Stomach smooth muscle (tissue), 2 donors: ENCODE measurements around the gene LSM11.
A peak's percentile ranks its signal among the peaks of the same experiment; 100 is the strongest.
"Not testable (repeated sequence)": the region's sequence is repeated elsewhere in the genome, so short reads cannot be mapped to it uniquely, and the experiment has no call there.

Source experiments
- H3K27ac ChIP-seq: one replicate; pipeline ENCODE4 v1.7.0; 2013; ENCODE audit warnings: mild to moderate bottlenecking, low read length, inconsistent platforms
- H3K27me3 ChIP-seq, 2 donors: one replicate each; pipeline ENCODE4 v1.7.0; 2013; ENCODE audit warnings: low read length in 2 of 2; ENCODE audit not compliant: insufficient read depth in 2 of 2, control insufficient read depth in 1 of 2
- H3K36me3 ChIP-seq, 2 donors: one replicate each; pipeline ENCODE4 v1.7.0; 2013; ENCODE audit warnings: low read length in 2 of 2; ENCODE audit not compliant: control insufficient read depth in 2 of 2, insufficient read depth in 2 of 2
- H3K4me1 ChIP-seq: one replicate; pipeline ENCODE4 v1.7.0; 2013; ENCODE audit warnings: low read length; ENCODE audit not compliant: control insufficient read depth, insufficient read depth
- H3K4me3 ChIP-seq, 2 donors: one replicate each; pipeline ENCODE4 v1.7.0; 2013; ENCODE audit warnings: low read length in 2 of 2
- H3K9ac ChIP-seq, 2 donors: one replicate each; pipeline ENCODE4 v1.7.0; 2013; ENCODE audit warnings: low read length in 2 of 2, mild to moderate bottlenecking in 1 of 2
- H3K9me3 ChIP-seq, 2 donors: one replicate each; pipeline ENCODE4 v1.7.0; 2013; ENCODE audit warnings: low read length in 2 of 2; ENCODE audit not compliant: control insufficient read depth in 2 of 2
- donor health status: healthy.
- donor health status: Pancreatic carcinoma.

LSM11 gene

DNA sequence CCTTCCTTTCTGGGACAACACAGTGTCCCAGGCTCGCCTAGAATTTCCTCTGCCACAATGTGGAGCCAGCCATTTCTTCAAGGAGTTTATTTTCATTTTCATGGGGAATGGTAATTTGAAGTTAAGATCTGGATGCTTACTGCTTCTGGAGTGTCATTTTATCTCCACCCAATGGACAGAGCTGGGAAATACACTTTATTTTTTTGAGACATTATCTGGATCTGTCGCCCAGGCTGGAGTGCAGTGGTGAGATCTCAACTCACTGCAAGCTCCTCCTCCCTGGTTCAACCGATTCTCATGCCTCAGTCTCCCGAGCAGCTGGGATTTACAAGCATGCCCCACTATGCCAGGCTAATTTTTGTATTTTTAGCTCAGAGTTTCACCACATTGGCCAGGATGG lies 25.0 kb upstream of the LSM11 start:
- no peaks in the 10 kb centered on the region for H3K36me3 ChIP-seq
- peak overlapping the region in 1 of 2 donors; percentile 42 for H3K9ac ChIP-seq
- H3K27ac ChIP-seq, result no peak overlapping the region
- no peaks in the 10 kb centered on the region for H3K4me1 ChIP-seq
- H3K4me3 ChIP-seq, result peak overlapping the region in 1 of 2 donors; percentile 24
- no peaks in the 10 kb centered on the region for H3K27me3 ChIP-seq
- no peaks in the 10 kb centered on the region for H3K9me3 ChIP-seq

DNA sequence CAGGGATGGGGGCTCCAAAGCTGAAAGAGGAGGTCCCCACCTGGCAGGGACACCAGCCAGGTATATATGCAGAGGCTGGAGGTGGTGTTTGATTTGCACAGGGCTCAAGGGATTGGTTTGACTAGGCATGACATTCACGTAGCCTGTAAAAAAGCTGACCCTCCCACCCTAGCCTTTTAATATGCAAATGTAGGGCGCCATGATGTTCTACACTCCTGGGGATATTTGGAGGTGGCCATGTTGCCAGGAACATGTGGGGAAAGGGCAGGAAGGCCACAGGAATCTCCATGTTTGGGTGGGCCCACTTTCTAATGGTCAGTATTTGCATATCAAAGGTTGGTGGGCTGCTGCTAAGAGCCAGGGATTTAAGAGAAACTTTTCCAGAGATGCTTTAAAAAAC lies 24.3 kb upstream of the LSM11 start:
- Histone ChIP-seq H3K27ac (no peak overlapping the region), H3K9ac (no peak overlapping the region), H3K27me3 (no peaks in the 10 kb centered on the region), H3K36me3 (no peaks in the 10 kb centered on the region), H3K9me3 (no peaks in the 10 kb centered on the region), H3K4me3 (no peak overlapping the region), H3K4me1 (no peaks in the 10 kb centered on the region)

DNA sequence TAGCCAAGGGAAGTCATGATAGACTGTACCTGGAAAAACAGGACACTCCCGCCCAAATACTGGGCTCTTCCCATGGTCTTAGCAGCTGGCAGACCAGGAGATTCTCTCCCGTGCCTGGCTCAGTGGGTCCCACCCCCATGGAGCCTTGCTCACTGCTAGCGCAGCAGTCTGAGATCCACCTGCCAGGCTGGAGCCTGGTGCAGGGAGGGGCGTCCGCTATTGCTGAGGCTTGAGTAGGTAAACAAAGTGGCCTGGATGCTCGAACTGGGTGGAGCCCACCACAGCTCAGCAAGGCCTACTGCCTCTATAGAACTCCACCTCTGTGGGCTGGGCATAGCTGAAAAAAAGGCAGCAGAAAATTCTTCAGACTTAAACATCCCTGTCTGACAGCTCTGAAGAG lies 22.4 kb upstream of the LSM11 start:
- H3K27ac ChIP-seq, result no peak overlapping the region
- no peaks in the 10 kb centered on the region for H3K9me3 ChIP-seq
- H3K36me3 ChIP-seq, result no peaks in the 10 kb centered on the region
- no peaks in the 10 kb centered on the region for H3K4me1 ChIP-seq
- H3K4me3 ChIP-seq, result no peak overlapping the region
- no peak overlapping the region for H3K9ac ChIP-seq
- no peaks in the 10 kb centered on the region for H3K27me3 ChIP-seq

DNA sequence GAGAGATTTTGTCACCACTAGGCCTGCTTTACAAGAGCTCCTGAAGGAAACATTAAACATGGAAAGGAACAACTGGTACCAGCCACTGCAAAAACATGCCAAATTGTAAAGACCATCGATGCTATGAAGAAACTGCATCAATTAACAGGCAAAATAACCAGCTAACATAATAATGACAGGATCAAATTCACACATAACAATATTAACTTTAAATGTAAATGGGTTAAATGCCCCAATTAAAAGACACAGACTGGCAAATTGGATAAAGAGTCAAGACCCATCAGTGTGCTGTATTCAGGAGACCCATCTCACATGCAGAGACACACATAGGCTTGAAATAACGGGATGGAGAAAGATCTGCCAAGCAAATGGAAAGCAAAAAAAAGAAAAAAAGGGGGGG lies 20.6 kb upstream of the LSM11 start:
- H3K36me3 ChIP-seq, H3K9ac ChIP-seq, H3K4me1 ChIP-seq: not testable (repeated sequence)

DNA sequence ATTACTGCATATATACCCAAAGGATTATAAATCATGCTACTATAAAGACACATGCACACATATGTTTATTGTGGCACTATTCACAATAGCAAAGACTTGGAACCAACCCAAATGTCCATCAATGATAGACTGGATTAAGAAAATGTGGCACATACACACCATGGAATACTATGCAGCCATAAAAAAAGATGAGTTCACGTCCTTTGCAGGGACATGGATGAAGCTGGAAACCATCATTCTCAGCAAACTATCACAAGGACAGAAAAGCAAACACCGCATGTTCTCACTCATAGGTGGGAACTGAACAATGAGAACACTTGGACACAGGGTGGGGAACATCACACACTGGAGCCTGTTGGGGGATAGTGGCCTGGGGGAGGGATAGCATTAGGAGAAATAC lies 16.9 kb upstream of the LSM11 start:
- not testable (repeated sequence) for H3K36me3 ChIP-seq, H3K4me3 ChIP-seq, H3K27me3 ChIP-seq, H3K9ac ChIP-seq, H3K27ac ChIP-seq, H3K4me1 ChIP-seq, H3K9me3 ChIP-seq

More for the DNA sequence above, 20.6 kb upstream of the LSM11 start:
- not testable (repeated sequence) for H3K4me3 ChIP-seq, H3K27me3 ChIP-seq, H3K27ac ChIP-seq, H3K9me3 ChIP-seq

DNA sequence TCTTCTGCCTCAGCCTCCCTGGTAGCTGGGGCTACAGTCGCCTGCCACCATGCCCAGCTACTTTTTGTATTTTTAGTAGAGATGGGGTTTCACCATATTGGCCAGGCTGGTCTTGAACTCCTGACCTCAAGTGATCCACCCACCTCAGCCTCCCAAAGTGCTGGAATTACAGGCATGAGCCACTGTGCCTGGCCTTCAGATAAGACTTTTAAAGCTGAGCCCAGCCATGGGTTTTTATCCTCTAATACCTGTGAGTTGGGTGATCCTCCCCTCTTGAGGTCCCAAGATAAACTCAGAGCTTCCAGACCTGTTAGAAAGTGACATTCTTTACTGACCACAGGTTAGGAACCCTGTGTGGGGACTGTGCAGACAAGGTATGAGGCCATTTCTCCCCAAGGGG lies 15.7 kb upstream of the LSM11 start:
- not testable (repeated sequence) for H3K9ac ChIP-seq, H3K27me3 ChIP-seq, H3K27ac ChIP-seq, H3K9me3 ChIP-seq, H3K4me1 ChIP-seq, H3K36me3 ChIP-seq, H3K4me3 ChIP-seq

DNA sequence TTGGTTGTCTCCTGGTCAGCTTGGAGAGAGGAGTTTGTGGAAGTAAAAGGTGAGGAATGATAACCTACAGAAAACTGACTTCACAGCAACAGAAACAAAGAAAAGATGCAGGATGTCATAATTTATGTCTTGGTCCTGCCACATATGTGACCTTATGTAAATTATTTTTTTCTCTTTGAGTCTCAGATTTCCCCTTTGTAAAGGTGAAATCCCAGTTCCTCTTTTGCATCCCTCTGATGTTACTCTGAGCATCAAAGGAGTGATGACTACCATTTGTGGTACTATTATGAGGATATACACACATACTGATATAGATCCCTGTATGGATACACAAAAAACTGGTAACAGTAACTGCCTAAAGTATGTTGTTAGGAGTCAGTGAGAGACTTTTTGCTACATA lies 13.7 kb upstream of the LSM11 start:
- Histone ChIP-seq H3K27ac (no peak overlapping the region), H3K4me3 (no peak overlapping the region), H3K9me3 (no peaks in the 10 kb centered on the region), H3K36me3 (peaks cover 4 to 8% of the 10 kb centered on the region in 2 donors), H3K9ac (no peak overlapping the region), H3K4me1 (peaks cover 4% of the 10 kb centered on the region), H3K27me3 (no peaks in the 10 kb centered on the region)

DNA sequence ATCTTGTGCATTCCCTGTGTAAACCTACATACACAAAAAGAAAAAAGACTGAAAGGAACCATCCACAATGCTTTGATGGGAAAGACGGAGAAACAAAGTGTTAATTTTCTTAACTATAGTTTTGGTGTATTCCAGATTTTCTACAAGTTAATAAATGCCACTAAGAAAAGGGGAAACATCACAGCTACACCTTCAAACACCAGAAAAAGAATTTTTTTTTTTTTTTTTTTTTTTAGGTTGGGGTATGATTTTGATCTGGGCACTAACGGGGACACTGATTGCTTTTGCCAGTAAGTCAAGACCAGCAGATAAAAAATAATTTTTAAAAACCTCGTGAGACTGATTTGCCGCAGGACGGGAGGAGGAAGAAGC lies 12.6 kb upstream of the LSM11 start:
- peak overlapping the region; percentile 87 to 92 for H3K9ac ChIP-seq
- H3K4me3 ChIP-seq, result peak overlapping the region; percentile 96 to 99
- H3K4me1 ChIP-seq, result peaks cover 4% of the 10 kb centered on the region
- no peaks in the 10 kb centered on the region for H3K9me3 ChIP-seq
- peaks cover 8 to 12% of the 10 kb centered on the region in 2 donors for H3K36me3 ChIP-seq
- H3K27ac ChIP-seq, result peak overlapping the region; percentile 88
- no peaks in the 10 kb centered on the region for H3K27me3 ChIP-seq

DNA sequence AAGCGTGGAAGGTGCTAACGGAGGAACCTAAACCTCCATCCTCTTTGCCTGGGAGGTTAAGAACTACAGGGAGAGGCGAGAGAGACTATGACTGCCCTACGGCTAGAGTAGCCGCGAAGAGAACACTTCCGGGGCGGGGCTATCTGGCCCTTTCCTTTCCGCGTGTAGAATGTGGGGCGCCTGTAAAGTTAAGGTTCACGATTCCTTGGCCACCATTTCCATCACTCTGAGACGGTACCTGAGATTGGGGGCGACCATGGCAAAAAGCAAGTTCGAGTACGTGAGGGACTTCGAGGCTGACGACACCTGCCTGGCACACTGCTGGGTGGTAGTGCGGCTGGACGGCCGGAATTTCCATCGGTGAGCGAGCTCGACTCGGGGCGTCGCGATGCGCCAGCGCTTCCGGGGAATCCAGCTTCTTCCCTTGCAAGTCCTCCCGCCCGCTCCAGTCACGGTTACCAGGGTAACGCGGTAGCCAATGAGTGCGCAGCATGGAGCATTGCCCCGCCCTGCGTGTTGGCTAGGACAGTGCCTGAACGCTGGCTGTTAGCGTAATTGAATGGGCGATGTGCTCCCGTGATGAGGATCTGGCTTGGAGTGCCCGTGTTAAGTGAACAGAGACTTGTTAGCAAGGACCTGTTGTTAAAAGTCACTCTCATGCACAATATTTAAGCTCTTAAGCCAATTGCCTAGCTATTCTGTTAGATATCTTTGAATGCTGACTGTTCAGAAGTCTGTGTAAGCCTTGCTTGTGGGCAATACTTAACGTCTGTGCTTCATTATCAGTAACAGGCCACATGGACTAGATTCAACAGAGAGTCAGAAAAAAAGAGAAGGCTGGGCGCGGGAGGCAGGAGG lies 12.0 kb upstream of the LSM11 start, which contains the start of gene THG1L:
Gene THG1L, plus strand, starts transcription at position 149 of the 858 bp plus-strand sequence. Its CDS starts 21 bp downstream, at position 170.
- H3K27ac ChIP-seq, result peak within 1 kb of the TSS; percentile 88

DNA sequence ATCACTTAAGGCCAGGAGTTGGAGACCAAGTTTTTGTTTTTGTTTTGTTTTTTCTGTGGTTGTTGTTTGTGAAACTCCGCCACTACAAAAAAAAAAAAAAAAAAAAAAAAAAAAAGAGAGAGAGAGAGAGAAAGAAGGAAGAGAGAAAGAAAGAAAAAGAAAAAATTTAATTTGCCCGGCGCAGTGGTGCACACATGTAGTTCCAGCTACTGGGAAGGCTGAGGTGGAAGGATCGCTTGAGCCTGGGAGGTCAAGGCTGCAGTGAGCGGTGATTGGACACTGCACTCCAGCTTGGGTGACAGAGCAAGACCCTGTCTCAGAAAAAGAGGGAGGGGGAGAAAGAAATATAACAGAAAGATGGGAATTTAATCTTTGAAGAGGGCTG lies 11.4 kb upstream of the LSM11 start:
- Histone ChIP-seq H3K27ac (peak overlapping the region; percentile 88), H3K9ac (peak overlapping the region in 1 of 2 donors; percentile 87)

More for the DNA sequence above, 12.0 kb upstream of the LSM11 start, which contains the start of gene THG1L:
- Histone ChIP-seq H3K27me3 (no peaks in the 10 kb centered on the region), H3K9me3 (no peaks in the 10 kb centered on the region), H3K36me3 (peaks cover 8 to 12% of the 10 kb centered on the region in 2 donors), H3K4me1 (peaks cover 4% of the 10 kb centered on the region), H3K9ac (peak within 1 kb of the TSS; percentile 87 to 92), H3K4me3 (peak within 1 kb of the TSS; percentile 96 to 99)

DNA sequence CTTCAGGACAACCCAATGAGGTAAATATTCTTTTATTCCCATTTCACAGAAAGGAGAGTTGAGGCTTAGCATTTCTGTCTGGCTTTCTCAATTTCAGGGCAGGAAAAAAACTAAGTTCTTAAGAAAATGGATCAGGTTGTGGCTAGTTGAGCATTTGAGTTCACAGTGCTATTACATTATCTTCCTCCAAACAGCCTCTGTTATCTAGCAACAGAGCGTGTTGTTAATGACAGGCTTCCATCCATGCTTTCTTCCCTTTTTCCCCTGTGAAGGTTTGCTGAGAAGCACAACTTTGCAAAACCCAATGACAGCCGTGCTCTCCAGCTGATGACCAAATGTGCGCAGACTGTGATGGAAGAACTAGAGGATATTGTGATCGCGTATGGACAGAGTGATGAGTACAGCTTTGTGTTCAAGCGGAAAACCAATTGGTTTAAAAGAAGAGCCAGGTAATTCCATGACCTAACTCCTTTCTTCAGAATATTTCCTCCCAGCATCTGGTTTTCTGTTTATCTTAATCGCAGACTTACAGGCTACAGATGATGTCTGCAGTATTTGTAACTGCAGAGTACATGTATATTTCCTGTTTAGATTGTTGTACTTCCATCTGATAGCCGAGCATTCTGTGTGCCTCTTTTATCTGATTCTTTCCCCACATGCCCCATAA lies 10.8 kb upstream of the LSM11 start:
- peaks cover 4% of the 10 kb centered on the region for H3K4me1 ChIP-seq
- H3K27ac ChIP-seq, result no peak overlapping the region
- H3K9me3 ChIP-seq, result no peaks in the 10 kb centered on the region
- H3K27me3 ChIP-seq, result no peaks in the 10 kb centered on the region
- no peak overlapping the region for H3K4me3 ChIP-seq
- no peak overlapping the region for H3K9ac ChIP-seq
- H3K36me3 ChIP-seq, result peaks cover 11 to 12% of the 10 kb centered on the region in 2 donors

More for the DNA sequence above, 11.4 kb upstream of the LSM11 start:
- Histone ChIP-seq H3K4me3 (peak overlapping the region; percentile 96 to 99), H3K4me1 (peaks cover 4% of the 10 kb centered on the region), H3K9me3 (no peaks in the 10 kb centered on the region), H3K36me3 (peaks cover 8 to 12% of the 10 kb centered on the region in 2 donors), H3K27me3 (no peaks in the 10 kb centered on the region)
